Measurements from ENCODE around the gene CACNA2D3. TPM values are rescaled to one million over a fixed set of nuclear protein-coding genes. Genes with fewer than 3 reads are reported as not detected.

Gene CACNA2D3
- total RNA-seq, 1 experiment from 2014 or later, result 0.59 TPM

GRCh38 chr3:54376939-54377578 is 254.7 kb downstream of the CACNA2D3 start:
- H3F3A ChIP-seq (ENCODE audit: insufficient read depth, low read depth), result no peaks in the 10 kb centered on the region
- TF ChIP-seq, protein P1, sequence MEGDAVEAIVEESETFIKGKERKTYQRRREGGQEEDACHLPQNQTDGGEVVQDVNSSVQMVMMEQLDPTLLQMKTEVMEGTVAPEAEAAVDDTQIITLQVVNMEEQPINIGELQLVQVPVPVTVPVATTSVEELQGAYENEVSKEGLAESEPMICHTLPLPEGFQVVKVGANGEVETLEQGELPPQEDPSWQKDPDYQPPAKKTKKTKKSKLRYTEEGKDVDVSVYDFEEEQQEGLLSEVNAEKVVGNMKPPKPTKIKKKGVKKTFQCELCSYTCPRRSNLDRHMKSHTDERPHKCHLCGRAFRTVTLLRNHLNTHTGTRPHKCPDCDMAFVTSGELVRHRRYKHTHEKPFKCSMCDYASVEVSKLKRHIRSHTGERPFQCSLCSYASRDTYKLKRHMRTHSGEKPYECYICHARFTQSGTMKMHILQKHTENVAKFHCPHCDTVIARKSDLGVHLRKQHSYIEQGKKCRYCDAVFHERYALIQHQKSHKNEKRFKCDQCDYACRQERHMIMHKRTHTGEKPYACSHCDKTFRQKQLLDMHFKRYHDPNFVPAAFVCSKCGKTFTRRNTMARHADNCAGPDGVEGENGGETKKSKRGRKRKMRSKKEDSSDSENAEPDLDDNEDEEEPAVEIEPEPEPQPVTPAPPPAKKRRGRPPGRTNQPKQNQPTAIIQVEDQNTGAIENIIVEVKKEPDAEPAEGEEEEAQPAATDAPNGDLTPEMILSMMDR (conservative IDR thresholded peaks at IDR 0.05), result no peak
- no peak for TF ChIP-seq EZH2 (IDR thresholded peaks at IDR 0.05; ENCODE audit: low read depth)
- H3K9me2 ChIP-seq (ENCODE audit: insufficient read depth), result no peaks in the 10 kb centered on the region
- CTCF ChIA-PET, result no interaction called here
- POLR2A ChIA-PET (ENCODE audit: unreplicated experiment), result no interaction called here
- DNase-seq, result no peak
- H3K27me3 ChIP-seq (ENCODE audit: insufficient read depth, low read depth), result peaks cover 40% of the 10 kb centered on the region
- BruUV-seq (replicated peaks), result no TSS peak
- H4K20me1 ChIP-seq (ENCODE audit: insufficient read depth), result no peaks in the 10 kb centered on the region
- H3K4me1 ChIP-seq (replicated peaks; ENCODE audit: insufficient read depth), result no peaks in the 10 kb centered on the region
- no peak overlapping the region for H3K4me3 ChIP-seq
- no peak overlapping the region for H3K4me2 ChIP-seq
- H2AFZ ChIP-seq, result no peak overlapping the region
- intact Hi-C loops (cut with micrococcal nuclease; ENCODE audit: unreplicated experiment), result no loop called here
- H3K27ac ChIP-seq, result no peak overlapping the region
- no peaks in the 10 kb centered on the region for H3K36me3 ChIP-seq (ENCODE audit: low read depth)
- no peaks in the 10 kb centered on the region for H3K9me3 ChIP-seq (ENCODE audit: insufficient read depth, low read depth)
- no peaks in the 10 kb centered on the region for H3K79me2 ChIP-seq (ENCODE audit: low read depth)

DNA sequence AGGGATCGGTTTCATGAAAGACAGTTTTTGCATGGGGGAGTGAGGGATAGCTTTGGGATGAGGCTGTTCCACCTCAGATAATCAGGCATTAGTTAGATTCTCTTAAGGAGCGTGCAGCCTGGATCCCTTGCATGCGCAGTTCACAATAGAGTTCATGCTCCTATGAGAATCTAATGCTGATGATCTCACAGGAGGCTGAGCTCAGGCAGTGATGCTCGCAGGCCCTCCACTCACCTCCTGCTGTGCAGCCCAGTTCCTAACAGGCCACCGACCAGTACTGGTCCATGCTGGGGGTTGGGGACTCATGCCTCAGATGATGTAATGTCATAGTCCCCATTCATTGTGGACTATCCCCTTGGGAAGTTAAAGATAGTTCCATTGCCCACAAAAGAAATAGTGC is 255.8 kb downstream of the CACNA2D3 start:
- H3K4me1 ChIP-seq (replicated peaks; ENCODE audit: insufficient read depth), result no peaks in the 10 kb centered on the region
- intact Hi-C loops (cut with micrococcal nuclease; ENCODE audit: unreplicated experiment), result no loop called here
- DNase-seq, result no peak
- no peak overlapping the region for H2AFZ ChIP-seq
- TF ChIP-seq, protein P1 (conservative IDR thresholded peaks at IDR 0.05), result no peak
- TF ChIP-seq EZH2 (IDR thresholded peaks at IDR 0.05; ENCODE audit: low read depth), result no peak
- ChIA-PET CTCF (no interaction called here), POLR2A (ENCODE audit: unreplicated experiment) (no interaction called here)
- no peak overlapping the region for H3K4me2 ChIP-seq
- H3F3A ChIP-seq (ENCODE audit: insufficient read depth, low read depth), result no peaks in the 10 kb centered on the region
- H3K27me3 ChIP-seq (ENCODE audit: insufficient read depth, low read depth), result peaks cover 40% of the 10 kb centered on the region
- H3K4me3 ChIP-seq, result no peak overlapping the region
- H3K9me3 ChIP-seq (ENCODE audit: insufficient read depth, low read depth), result no peaks in the 10 kb centered on the region
- no peaks in the 10 kb centered on the region for H3K79me2 ChIP-seq (ENCODE audit: low read depth)
- H3K27ac ChIP-seq, result no peak overlapping the region
- H4K20me1 ChIP-seq (ENCODE audit: insufficient read depth), result no peaks in the 10 kb centered on the region
- no peaks in the 10 kb centered on the region for H3K9me2 ChIP-seq (ENCODE audit: insufficient read depth)
- H3K36me3 ChIP-seq (ENCODE audit: low read depth), result no peaks in the 10 kb centered on the region
- BruUV-seq (replicated peaks), result no TSS peak

DNA sequence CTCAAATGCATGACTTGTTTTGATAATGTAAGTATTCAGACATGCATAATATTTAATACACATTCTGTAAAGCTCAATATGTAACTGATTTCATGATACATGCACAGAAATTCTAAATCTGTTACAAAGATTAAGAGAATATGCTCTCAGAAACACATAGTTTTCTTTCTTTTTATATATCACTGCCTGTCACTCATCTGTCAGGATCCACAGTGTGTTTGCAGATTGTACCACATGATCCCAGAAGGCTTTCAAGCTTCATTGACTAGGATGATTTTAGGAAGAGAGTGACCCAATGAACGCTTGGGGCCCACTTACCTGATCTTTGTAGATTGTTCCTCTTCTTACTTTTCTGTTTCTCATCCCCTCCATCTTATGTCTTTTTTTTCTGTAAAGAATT is 261.9 kb downstream of the CACNA2D3 start:
- BruUV-seq (replicated peaks), result no TSS peak
- Histone ChIP-seq H2AFZ (no peak overlapping the region), H3F3A (ENCODE audit: insufficient read depth, low read depth) (no peaks in the 10 kb centered on the region), H3K4me3 (no peak overlapping the region), H3K36me3 (ENCODE audit: low read depth) (no peaks in the 10 kb centered on the region), H3K27me3 (ENCODE audit: insufficient read depth, low read depth) (peaks cover 30% of the 10 kb centered on the region), H3K79me2 (ENCODE audit: low read depth) (no peaks in the 10 kb centered on the region), H3K9me3 (ENCODE audit: insufficient read depth, low read depth) (no peaks in the 10 kb centered on the region), H3K27ac (no peak overlapping the region), H4K20me1 (ENCODE audit: insufficient read depth) (no peaks in the 10 kb centered on the region), H3K4me1 (replicated peaks; ENCODE audit: insufficient read depth) (no peaks in the 10 kb centered on the region), H3K9me2 (ENCODE audit: insufficient read depth) (no peaks in the 10 kb centered on the region), H3K4me2 (no peak overlapping the region)
- CTCF ChIA-PET, result no interaction called here
- no peak for DNase-seq
- TF ChIP-seq EZH2 (IDR thresholded peaks at IDR 0.05; ENCODE audit: low read depth), result no peak
- TF ChIP-seq, protein P1 (conservative IDR thresholded peaks at IDR 0.05), result no peak
- intact Hi-C loops (cut with micrococcal nuclease; ENCODE audit: unreplicated experiment), result no loop called here
- POLR2A ChIA-PET (ENCODE audit: unreplicated experiment), result no interaction called here

All from PC-9 (cell line).